Transverse colon (tissue), 3 donors: ENCODE results near the gene OMP.

ENCODE experiments used
- CTCF ChIP-seq, 5 experiments: fragments of 200-600 bp in 3 of 5; fragments of 450-650 bp in 2 of 5; sonication (generic) in 3 of 5; IDR thresholded peaks; 1 replicate in 2 of 5; 2 replicates in 3 of 5; pipeline ENCODE4 v1.5.1; 2016 to 2017; ENCODE audit warnings: antibody characterized with exemption in 5 of 5, inconsistent platforms in 3 of 5, mild to moderate bottlenecking in 2 of 5, moderate library complexity in 1 of 5
- POLR2A ChIP-seq: fragments of 450-650 bp; IDR thresholded peaks from one replicate; pipeline ENCODE4 v1.6.1; 2016; ENCODE audit warnings: antibody characterized with exemption, mild to moderate bottlenecking, moderate library complexity

GRCh38 chr11:77111277-77111676 is 8.6 kb downstream of the OMP start:
- no peak for TF ChIP-seq CTCF (IDR thresholded peaks at IDR 0.05)
- TF ChIP-seq POLR2A = no peak
